OCI-LY1 (cell line): ENCODE measurements around the gene CACNA2D3.

Experiments used
- H2AFZ ChIP-seq: fragments of 200-600 bp; sonication (generic), shearing (Covaris generic); 2 replicates; pipeline ENCODE4 v1.6.0; 2014; ENCODE audit warnings: antibody characterized with exemption, mild to moderate bottlenecking, low read length
- H3F3A ChIP-seq: fragments of 200-600 bp; sonication (generic), shearing (Covaris generic); 2 replicates; pipeline ENCODE4 v1.6.0; 2014; ENCODE audit warnings: mild to moderate bottlenecking, antibody characterized with exemption, low read length, moderate library complexity; ENCODE audit not compliant: insufficient read depth
- H3K27ac ChIP-seq: fragments of 200-600 bp; sonication (generic); 2 replicates; pipeline ENCODE4 v1.5.1; 2014; ENCODE audit warnings: low read length, mixed run types, mild to moderate bottlenecking, low read depth; ENCODE audit not compliant: poor library complexity, severe bottlenecking
- H3K27me3 ChIP-seq: fragments of 200-600 bp; sonication (generic); 2 replicates; pipeline ENCODE4 v1.6.0; 2014; ENCODE audit warnings: antibody characterized with exemption, mild to moderate bottlenecking, low read length, moderate library complexity; ENCODE audit not compliant: insufficient read depth
- H3K36me3 ChIP-seq: fragments of 200-600 bp; sonication (generic); 2 replicates; pipeline ENCODE4 v1.6.1; 2014; ENCODE audit warnings: mild to moderate bottlenecking, antibody characterized with exemption, low read length, moderate library complexity, mixed read lengths; ENCODE audit not compliant: insufficient read depth
- H3K4me1 ChIP-seq: fragments of 200-600 bp; sonication (generic); 2 replicates; pipeline ENCODE4 v1.5.1; 2014; ENCODE audit warnings: mild to moderate bottlenecking, low read length, moderate library complexity; ENCODE audit not compliant: insufficient read depth, severe bottlenecking
- H3K4me2 ChIP-seq: fragments of 200-600 bp; sonication (generic), shearing (Covaris generic); 2 replicates; pipeline ENCODE4 v1.6.1; 2014; ENCODE audit warnings: low read length
- H3K4me3 ChIP-seq: fragments of 200-600 bp; sonication (generic); 2 replicates; pipeline ENCODE4 v1.5.1; 2014; ENCODE audit warnings: low read length, low read depth, mild to moderate bottlenecking, mixed read lengths; ENCODE audit not compliant: poor library complexity, severe bottlenecking
- H3K79me2 ChIP-seq: fragments of 200-600 bp; shearing (Covaris generic); 2 replicates; pipeline ENCODE4 v1.6.1; 2016; ENCODE audit warnings: mixed run types, low read length, mixed read lengths; ENCODE audit not compliant: insufficient read depth
- H3K9ac ChIP-seq: fragments of 200-600 bp; sonication (generic), shearing (Covaris generic); 2 replicates; pipeline ENCODE4 v1.6.1; 2014; ENCODE audit warnings: mild to moderate bottlenecking, low read length, mixed read lengths
- H3K9me2 ChIP-seq: fragments of 200-600 bp; sonication (generic), shearing (Covaris generic); 2 replicates; pipeline ENCODE4 v1.6.1; 2014; ENCODE audit warnings: low read depth, mild to moderate bottlenecking, low read length, mixed read lengths
- H3K9me3 ChIP-seq: fragments of 200-600 bp; shearing (Covaris generic); 2 replicates; pipeline ENCODE4 v1.6.1; 2014; ENCODE audit warnings: low read length, mixed read lengths
- H4K20me1 ChIP-seq: fragments of 200-600 bp; sonication (generic), shearing (Covaris generic); 2 replicates; pipeline ENCODE4 v1.6.0; 2016; ENCODE audit warnings: mild to moderate bottlenecking, low read length; ENCODE audit not compliant: insufficient read depth
- EZH2 ChIP-seq: fragments of 200-600 bp; sonication (generic), shearing (Covaris generic); IDR thresholded peaks from 2 replicates; pipeline ENCODE4 v1.8.0; 2017; ENCODE audit warnings: borderline replicate concordance, mixed run types, mild to moderate bottlenecking, antibody characterized with exemption, low read length, moderate library complexity, mixed read lengths
- TF ChIP-seq, protein P1 (sequence below): fragments of 200-600 bp; sonication (generic), shearing (Covaris generic); IDR thresholded peaks from 2 replicates; pipeline ENCODE4 v1.5.1; 2017; ENCODE audit warnings: mild to moderate bottlenecking, antibody characterized with exemption, low read length, moderate library complexity, mixed read lengths

Gene CACNA2D3

DNA sequence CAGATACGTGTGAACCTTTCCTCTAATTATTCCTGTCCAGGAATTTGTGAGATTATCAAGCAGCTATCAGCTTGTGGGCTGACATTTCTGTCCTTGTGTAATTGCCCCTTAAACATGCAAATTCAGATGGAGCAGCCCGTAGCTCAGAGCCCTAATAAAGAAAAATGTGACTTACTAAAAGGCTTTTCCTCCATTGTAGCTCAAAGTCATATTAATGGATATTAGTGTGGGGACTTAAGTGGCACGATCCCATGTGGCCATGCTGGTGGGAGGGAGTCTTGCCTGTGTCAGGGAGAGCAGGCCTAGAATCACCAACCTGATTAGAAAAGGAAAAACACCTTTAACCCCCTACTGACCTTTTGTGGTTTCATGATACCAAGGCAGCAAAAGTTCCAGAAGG, 406.3 kb downstream of the CACNA2D3 start:
- Histone ChIP-seq H4K20me1 (no peaks in the 10 kb centered on the region), H3K9me3 (no peaks in the 10 kb centered on the region), H3K36me3 (no peaks in the 10 kb centered on the region), H2AFZ (no peak overlapping the region), H3K79me2 (no peaks in the 10 kb centered on the region), H3K27me3 (no peaks in the 10 kb centered on the region), H3K4me3 (no peak overlapping the region), H3K27ac (no peak overlapping the region), H3K4me2 (no peak overlapping the region), H3F3A (no peaks in the 10 kb centered on the region), H3K9me2 (no peaks in the 10 kb centered on the region), H3K4me1 (no peaks in the 10 kb centered on the region), H3K9ac (no peak overlapping the region)
- TF ChIP-seq, protein P1, sequence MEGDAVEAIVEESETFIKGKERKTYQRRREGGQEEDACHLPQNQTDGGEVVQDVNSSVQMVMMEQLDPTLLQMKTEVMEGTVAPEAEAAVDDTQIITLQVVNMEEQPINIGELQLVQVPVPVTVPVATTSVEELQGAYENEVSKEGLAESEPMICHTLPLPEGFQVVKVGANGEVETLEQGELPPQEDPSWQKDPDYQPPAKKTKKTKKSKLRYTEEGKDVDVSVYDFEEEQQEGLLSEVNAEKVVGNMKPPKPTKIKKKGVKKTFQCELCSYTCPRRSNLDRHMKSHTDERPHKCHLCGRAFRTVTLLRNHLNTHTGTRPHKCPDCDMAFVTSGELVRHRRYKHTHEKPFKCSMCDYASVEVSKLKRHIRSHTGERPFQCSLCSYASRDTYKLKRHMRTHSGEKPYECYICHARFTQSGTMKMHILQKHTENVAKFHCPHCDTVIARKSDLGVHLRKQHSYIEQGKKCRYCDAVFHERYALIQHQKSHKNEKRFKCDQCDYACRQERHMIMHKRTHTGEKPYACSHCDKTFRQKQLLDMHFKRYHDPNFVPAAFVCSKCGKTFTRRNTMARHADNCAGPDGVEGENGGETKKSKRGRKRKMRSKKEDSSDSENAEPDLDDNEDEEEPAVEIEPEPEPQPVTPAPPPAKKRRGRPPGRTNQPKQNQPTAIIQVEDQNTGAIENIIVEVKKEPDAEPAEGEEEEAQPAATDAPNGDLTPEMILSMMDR, result no peak
- TF ChIP-seq EZH2, result no peak

DNA sequence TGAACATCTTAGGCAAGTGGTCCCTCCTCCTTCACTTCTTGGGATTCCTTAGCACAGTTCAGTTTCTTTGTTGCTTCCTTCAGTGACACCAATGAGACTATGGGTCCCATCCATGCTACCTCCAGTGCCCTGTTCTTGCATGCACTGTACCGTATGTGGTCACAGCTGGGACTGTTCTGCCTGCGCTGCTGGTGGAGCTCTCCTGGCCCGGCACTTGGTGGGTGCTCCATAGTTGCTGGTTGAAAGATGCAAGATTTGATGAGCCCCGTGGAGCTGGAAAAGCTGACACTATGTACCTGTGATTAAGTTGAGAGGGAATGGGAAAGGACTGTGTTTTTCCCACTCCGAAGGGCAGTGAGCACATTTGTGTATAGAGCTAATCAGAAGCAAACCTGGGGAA, 407.7 kb downstream of the CACNA2D3 start:
- no peaks in the 10 kb centered on the region for H3K9me2 ChIP-seq
- no peaks in the 10 kb centered on the region for H4K20me1 ChIP-seq
- H3K4me1 ChIP-seq, result no peaks in the 10 kb centered on the region
- H3F3A ChIP-seq, result no peaks in the 10 kb centered on the region
- no peak for TF ChIP-seq EZH2
- TF ChIP-seq, protein P1, result no peak
- no peaks in the 10 kb centered on the region for H3K36me3 ChIP-seq
- no peaks in the 10 kb centered on the region for H3K27me3 ChIP-seq
- H3K9me3 ChIP-seq, result no peaks in the 10 kb centered on the region
- no peak overlapping the region for H2AFZ ChIP-seq
- H3K4me2 ChIP-seq, result no peak overlapping the region
- no peak overlapping the region for H3K27ac ChIP-seq
- no peak overlapping the region for H3K4me3 ChIP-seq
- H3K9ac ChIP-seq, result no peak overlapping the region
- H3K79me2 ChIP-seq, result no peaks in the 10 kb centered on the region

DNA sequence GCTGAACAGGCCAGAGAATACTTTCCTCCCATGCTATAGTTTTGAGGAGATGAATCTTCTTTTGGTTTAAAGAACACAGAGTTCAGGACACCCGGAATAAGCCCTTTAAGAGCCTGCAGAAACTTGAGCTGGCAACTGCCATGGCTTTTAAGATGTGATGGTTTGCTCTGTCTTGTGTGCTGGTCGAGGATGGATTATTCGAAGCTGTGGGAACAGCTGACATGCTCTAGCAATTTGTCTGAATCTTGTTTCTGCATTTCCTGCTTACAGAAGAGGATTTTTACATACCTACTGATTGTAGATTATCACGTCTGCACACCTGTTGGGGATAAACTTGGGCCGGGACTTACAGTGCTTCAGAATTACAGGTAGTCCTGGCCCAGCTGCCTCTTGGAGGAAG, 408.6 kb downstream of the CACNA2D3 start:
- H3K9me2 ChIP-seq, result no peaks in the 10 kb centered on the region
- H3K79me2 ChIP-seq, result no peaks in the 10 kb centered on the region
- no peak overlapping the region for H3K4me3 ChIP-seq
- no peak overlapping the region for H3K27ac ChIP-seq
- no peak for TF ChIP-seq EZH2
- TF ChIP-seq, protein P1, result no peak
- no peak overlapping the region for H2AFZ ChIP-seq
- H3F3A ChIP-seq, result no peaks in the 10 kb centered on the region
- no peak overlapping the region for H3K4me2 ChIP-seq
- no peaks in the 10 kb centered on the region for H3K27me3 ChIP-seq
- H3K4me1 ChIP-seq, result no peaks in the 10 kb centered on the region
- H3K9ac ChIP-seq, result no peak overlapping the region
- no peaks in the 10 kb centered on the region for H4K20me1 ChIP-seq
- H3K36me3 ChIP-seq, result no peaks in the 10 kb centered on the region
- no peaks in the 10 kb centered on the region for H3K9me3 ChIP-seq
